ENCODE measurements around the gene DNMT3A.

DNA sequence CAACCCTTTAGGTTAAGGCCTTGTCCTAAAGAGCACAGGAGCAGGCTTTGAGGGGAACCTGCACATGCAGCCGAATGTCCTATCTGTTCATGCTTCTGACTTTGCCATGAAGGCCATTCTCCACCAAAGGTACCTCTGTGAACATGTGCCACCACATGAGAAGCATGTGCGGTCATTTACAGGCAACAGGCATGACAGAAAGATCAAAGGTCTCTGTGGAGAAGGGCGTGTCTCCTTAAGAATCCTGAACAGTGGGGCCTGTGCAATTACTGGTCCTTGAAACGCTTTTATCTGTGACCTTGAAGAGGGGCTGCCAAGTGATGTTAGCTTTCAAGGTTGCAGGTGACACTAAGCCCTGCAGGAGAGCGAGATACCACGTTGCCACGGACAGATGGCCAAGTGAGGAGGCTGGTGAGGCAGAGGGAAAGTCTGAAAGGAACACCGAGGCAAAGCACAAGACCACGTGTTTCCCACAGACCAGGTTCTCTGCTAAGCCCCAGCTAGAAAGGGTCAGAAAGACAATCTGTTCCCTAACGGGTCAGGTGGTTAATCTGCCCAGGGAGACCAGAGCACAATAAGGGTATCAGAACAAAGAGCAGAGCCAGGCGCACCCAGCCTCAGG, 153.9 kb downstream of the DNMT3A start:
- TF ChIP-seq, protein P1, sequence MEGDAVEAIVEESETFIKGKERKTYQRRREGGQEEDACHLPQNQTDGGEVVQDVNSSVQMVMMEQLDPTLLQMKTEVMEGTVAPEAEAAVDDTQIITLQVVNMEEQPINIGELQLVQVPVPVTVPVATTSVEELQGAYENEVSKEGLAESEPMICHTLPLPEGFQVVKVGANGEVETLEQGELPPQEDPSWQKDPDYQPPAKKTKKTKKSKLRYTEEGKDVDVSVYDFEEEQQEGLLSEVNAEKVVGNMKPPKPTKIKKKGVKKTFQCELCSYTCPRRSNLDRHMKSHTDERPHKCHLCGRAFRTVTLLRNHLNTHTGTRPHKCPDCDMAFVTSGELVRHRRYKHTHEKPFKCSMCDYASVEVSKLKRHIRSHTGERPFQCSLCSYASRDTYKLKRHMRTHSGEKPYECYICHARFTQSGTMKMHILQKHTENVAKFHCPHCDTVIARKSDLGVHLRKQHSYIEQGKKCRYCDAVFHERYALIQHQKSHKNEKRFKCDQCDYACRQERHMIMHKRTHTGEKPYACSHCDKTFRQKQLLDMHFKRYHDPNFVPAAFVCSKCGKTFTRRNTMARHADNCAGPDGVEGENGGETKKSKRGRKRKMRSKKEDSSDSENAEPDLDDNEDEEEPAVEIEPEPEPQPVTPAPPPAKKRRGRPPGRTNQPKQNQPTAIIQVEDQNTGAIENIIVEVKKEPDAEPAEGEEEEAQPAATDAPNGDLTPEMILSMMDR (IDR thresholded peaks at IDR 0.05 in 8 of 11, conservative IDR thresholded peaks at IDR 0.05 in 3 of 11): no peak
- TF ChIP-seq POLR2AphosphoS5 (IDR thresholded peaks at IDR 0.05): no peak
- TF ChIP-seq POLR2A (IDR thresholded peaks at IDR 0.05): no peak
